CD4-positive, alpha-beta memory T cell (primary cell): ENCODE results near the gene CLCN2. TPM values are rescaled to one million over a fixed set of nuclear protein-coding genes. Genes with fewer than 3 reads are reported as not detected.

Source experiments
- CTCF ChIA-PET: fragments of 350-600 bp; sonication (Branson Sonifier 250); formaldehyde crosslinking; loops from one replicate; lab custom pipeline; 2021; ENCODE audit warnings: inconsistent platforms; ENCODE audit not compliant: partially characterized antibody; lab: Charles Lee
- POLR2A ChIA-PET: fragments of 350-600 bp; sonication (Branson Sonifier 250); formaldehyde crosslinking; loops from one replicate; lab custom pipeline; 2021; ENCODE audit not compliant: partially characterized antibody; lab: Charles Lee
- DNase-seq, 5 donors: peaks; one replicate each; pipeline versions ENCODE4 v3.0.0 to v3.0.0-alpha.2; 2020 to 2022; ENCODE audit warnings: mixed read lengths in 1 of 5
- H3K27ac ChIP-seq: one replicate; pipeline ENCODE4 v1.7.0; 2013; ENCODE audit warnings: low read depth, low read length
- H3K27me3 ChIP-seq: 2 replicates; pipeline ENCODE4 v1.7.0; 2013; ENCODE audit warnings: mild to moderate bottlenecking, low read length, moderate library complexity; ENCODE audit not compliant: insufficient read depth
- H3K36me3 ChIP-seq: 2 replicates; pipeline ENCODE4 v1.7.0; 2013; ENCODE audit warnings: mild to moderate bottlenecking, low read length, moderate library complexity; ENCODE audit not compliant: insufficient read depth
- H3K4me1 ChIP-seq: 2 replicates; pipeline ENCODE4 v1.7.0; 2013; ENCODE audit warnings: mild to moderate bottlenecking, low read length, moderate library complexity; ENCODE audit not compliant: insufficient read depth
- H3K4me3 ChIP-seq, 2 donors: one replicate each; pipeline ENCODE4 v1.7.0; 2013; ENCODE audit warnings: low read length in 2 of 2, mild to moderate bottlenecking in 1 of 2
- H3K9me3 ChIP-seq, 2 donors: one replicate each; pipeline ENCODE4 v1.7.0; 2013; ENCODE audit warnings: low read length in 2 of 2, control low read depth in 1 of 2; ENCODE audit not compliant: control insufficient read depth in 1 of 2
- H3K27ac Mint-ChIP-seq, 7 donors: one replicate each; pipeline ENCODE4 v1.8.0; 2020 to 2021; ENCODE audit warnings: mixed read lengths in 7 of 7, mild to moderate bottlenecking in 6 of 7, inconsistent platforms in 3 of 7, moderate library complexity in 3 of 7
- H3K27me3 Mint-ChIP-seq, 2 donors: one replicate each; pipeline ENCODE4 v1.8.0; 2020 to 2021; ENCODE audit warnings: mixed read lengths in 2 of 2
- H3K36me3 Mint-ChIP-seq, 2 donors: one replicate each; pipeline ENCODE4 v1.8.0; 2020 to 2021; ENCODE audit warnings: mixed read lengths in 2 of 2, inconsistent platforms in 1 of 2, mild to moderate bottlenecking in 1 of 2
- H3K4me1 Mint-ChIP-seq, 4 donors: one replicate each; pipeline ENCODE4 v1.8.0; 2020 to 2021; ENCODE audit warnings: mixed read lengths in 4 of 4, mild to moderate bottlenecking in 1 of 4
- H3K4me3 Mint-ChIP-seq, 8 donors: one replicate each; pipeline ENCODE4 v1.8.0; 2020 to 2021; ENCODE audit warnings: mixed read lengths in 8 of 8, mild to moderate bottlenecking in 7 of 8, moderate library complexity in 6 of 8, inconsistent platforms in 3 of 8
- H3K9me3 Mint-ChIP-seq, 8 donors: one replicate each; pipeline ENCODE4 v1.8.0; 2020 to 2021; ENCODE audit warnings: mixed read lengths in 8 of 8, mild to moderate bottlenecking in 5 of 8, inconsistent platforms in 3 of 8, moderate library complexity in 1 of 8
- intact Hi-C: fragments of 100-400 bp; cut with micrococcal nuclease; formaldehyde crosslinking; loops from one replicate; pipeline ENCODE4 v1.15.1; 2023
- polyA plus RNA-seq, 2 donors: library from polyadenylated mRNA; unstranded; fragments of 300-500 nt; fragmentation: Illumina TruSeq; gene quantifications; one replicate each; pipeline ENCODE4 v1.2.3, GENCODE V29; 2021
- total RNA-seq, 2 experiments: library from RNA; stranded (reverse); gene quantifications; one replicate each; pipeline ENCODE4 v1.2.3, GENCODE V29; 2021

CLCN2 gene
- total and polyA plus RNA-seq, 4 experiments from 2014 or later, result 0.24 to 5.4 (median 2.1) TPM

- Histone ChIP-seq H3K27ac (no peak overlapping the region), H3K9me3 (no peaks in the 10 kb centered on the region), H3K4me1 (peaks cover 14% of the 10 kb centered on the region), H3K4me3 (no peak overlapping the region), H3K36me3 (peaks cover 12% of the 10 kb centered on the region), H3K27me3 (no peaks in the 10 kb centered on the region)
- no peak for DNase-seq
- intact Hi-C loops, result loop anchor here (5.0 kb wide), 1 partner anchor 414 kb away; the partner anchor contains the start of gene PARL
- peak overlapping the region in 1 of 7 donors; percentile 27 for H3K27ac Mint-ChIP-seq
- no peaks in the 10 kb centered on the region for H3K27me3 Mint-ChIP-seq
- ChIA-PET POLR2A (interaction anchor here (0.9 kb wide), 1 partner anchor 19 kb away, joined by 4 read pairs; no protein-coding TSS in a partner anchor), CTCF (interaction anchor here (0.6 to 1.3 kb wide), 2 partner anchors 10 to 47 kb away, joined by 3 to 4 read pairs; partner anchors contain the start of gene EEF1AKMT4)
- H3K9me3 Mint-ChIP-seq, result peaks cover 0 to 1% (median 0%) of the 10 kb centered on the region in 8 donors
- peaks cover 12 to 32% (median 20%) of the 10 kb centered on the region in 4 donors for H3K4me1 Mint-ChIP-seq
- H3K36me3 Mint-ChIP-seq, result peaks cover 9 to 14% of the 10 kb centered on the region in 2 donors
- H3K4me3 Mint-ChIP-seq, result peak overlapping the region in 4 of 8 donors; percentile 17 to 57 (median 50)
Measured at GRCh38 chr3:184296616-184297015, 64.8 kb downstream of the CLCN2 start.

Other genes with a start within 250 kb of the CLCN2 start
- gene EIF2B5, start 226.2 kb downstream of the CLCN2 start, total RNA-seq, result 10 to 100 TPM; 82.3 to 87.6 TPM
- 10 to 100 TPM; 59.6 to 69.4 TPM for gene EIF2B5, start 226.2 kb downstream of the CLCN2 start, polyA plus RNA-seq
- 10 to 100 TPM; 43.3 to 46.4 TPM for gene DVL3, start 206.2 kb downstream of the CLCN2 start, total RNA-seq
- 10 to 100 TPM in 1 of 2 donors, 1 to 10 TPM in 1; 3.0 to 14.1 TPM for gene DVL3, start 206.2 kb downstream of the CLCN2 start, polyA plus RNA-seq
- gene AP2M1, start 186.8 kb downstream of the CLCN2 start, total RNA-seq, result 100 to 1,000 TPM; 206 to 208 TPM
- gene AP2M1, start 186.8 kb downstream of the CLCN2 start, polyA plus RNA-seq, result 100 to 1,000 TPM; 254 to 312 TPM
- gene ABCF3, start 175.4 kb downstream of the CLCN2 start, total RNA-seq, result 100 to 1,000 TPM; 122 to 124 TPM
- gene ABCF3, start 175.4 kb downstream of the CLCN2 start, polyA plus RNA-seq, result 10 to 100 TPM; 32.0 to 55.1 TPM
- not detected for gene VWA5B2, start 132.0 kb downstream of the CLCN2 start, total RNA-seq
- under 1 TPM in 1 of 2 donors, not detected in 1; 0.38 TPM for gene VWA5B2, start 132.0 kb downstream of the CLCN2 start, polyA plus RNA-seq
- 10 to 100 TPM; 37.5 to 40.6 TPM for gene ALG3, start 112.6 kb downstream of the CLCN2 start, total RNA-seq
- gene ALG3, start 112.6 kb downstream of the CLCN2 start, polyA plus RNA-seq, result 10 to 100 TPM; 56.5 to 67.8 TPM
- gene EEF1AKMT4, start 111.9 kb downstream of the CLCN2 start, total RNA-seq, result 1 to 10 TPM; 1.7 to 2.1 TPM
- 1 to 10 TPM; 3.8 to 4.6 TPM for gene EEF1AKMT4, start 111.9 kb downstream of the CLCN2 start, polyA plus RNA-seq
- under 1 TPM in 1 of 2 experiments, not detected in 1; 0.25 TPM for gene CAMK2N2, start 100.1 kb downstream of the CLCN2 start, total RNA-seq
- not detected for gene CAMK2N2, start 100.1 kb downstream of the CLCN2 start, polyA plus RNA-seq
- gene ECE2, start 85.6 kb downstream of the CLCN2 start, total RNA-seq, result not detected
- not detected for gene ECE2, start 85.6 kb downstream of the CLCN2 start, polyA plus RNA-seq
- 100 to 1,000 TPM; 148 to 154 TPM for gene PSMD2, start 62.4 kb downstream of the CLCN2 start, total RNA-seq
- 100 to 1,000 TPM; 195 to 298 TPM for gene PSMD2, start 62.4 kb downstream of the CLCN2 start, polyA plus RNA-seq
- 100 to 1,000 TPM; 236 to 246 TPM for gene EIF4G1, start 47.0 kb downstream of the CLCN2 start, total RNA-seq
- 10 to 100 TPM in 1 of 2 donors, 1 to 10 TPM in 1; 3.6 to 51.1 TPM for gene EIF4G1, start 47.0 kb downstream of the CLCN2 start, polyA plus RNA-seq
- gene FAM131A, start 24.0 kb downstream of the CLCN2 start, total RNA-seq, result 1 to 10 TPM; 9.0 to 10.0 TPM
- 1 to 10 TPM; 1.1 to 1.6 TPM for gene FAM131A, start 24.0 kb downstream of the CLCN2 start, polyA plus RNA-seq
- 10 to 100 TPM; 61.3 to 66.1 TPM for gene POLR2H, start 105 bp upstream of the CLCN2 start, total RNA-seq
- 10 to 100 TPM; 56.6 to 58.8 TPM for gene POLR2H, start 105 bp upstream of the CLCN2 start, polyA plus RNA-seq
- gene THPO, start 16.6 kb upstream of the CLCN2 start, total RNA-seq, result not detected
- not detected for gene THPO, start 16.6 kb upstream of the CLCN2 start, polyA plus RNA-seq
- gene CHRD, start 18.4 kb upstream of the CLCN2 start, total RNA-seq, result not detected
- not detected for gene CHRD, start 18.4 kb upstream of the CLCN2 start, polyA plus RNA-seq
- under 1 TPM; 0.29 to 0.67 TPM for gene EPHB3, start 200.2 kb upstream of the CLCN2 start, total RNA-seq
- gene EPHB3, start 200.2 kb upstream of the CLCN2 start, polyA plus RNA-seq, result under 1 TPM; 0.04 to 0.79 TPM